A549 (cell line): ENCODE results near the gene INPP5B.

Experiments used
- BHLHE40 ChIP-seq: IDR thresholded peaks from 2 replicates; pipeline ENCODE4 v1.6.1; 2012; ENCODE audit warnings: low read depth, low read length, inconsistent platforms
- CHD4 ChIP-seq: fragments of 200-600 bp; sonication (generic); IDR thresholded peaks from 2 replicates; pipeline ENCODE4 v1.6.1; 2016; ENCODE audit warnings: antibody characterized with exemption, mild to moderate bottlenecking, borderline replicate concordance
- EHMT2 ChIP-seq: fragments of 200-600 bp; sonication (generic); IDR thresholded peaks from 2 replicates; pipeline ENCODE4 v1.6.1; 2016; ENCODE audit warnings: antibody characterized with exemption, low read depth, mild to moderate bottlenecking, moderate library complexity
- EP300 ChIP-seq, 2 experiments: fragments of >200 bp; sonication (Bioruptor Twin); formaldehyde crosslinking; IDR thresholded peaks; 2 replicates in 1 of 2; 3 replicates in 1 of 2; pipeline ENCODE4 v1.6.1; 2016 to 2017
- KDM1A ChIP-seq: fragments of 200-600 bp; sonication (generic); IDR thresholded peaks from 2 replicates; pipeline ENCODE4 v1.6.1; 2016; ENCODE audit warnings: low read depth, mild to moderate bottlenecking
- MYC ChIP-seq: IDR thresholded peaks from 2 replicates; pipeline ENCODE4 v1.6.1; 2012; ENCODE audit warnings: mild to moderate bottlenecking, inconsistent platforms, low read length, improper control_type of control experiment, borderline replicate concordance
- PHF8 ChIP-seq: fragments of 200-600 bp; sonication (generic); IDR thresholded peaks from 2 replicates; pipeline ENCODE4 v1.6.1; 2016; ENCODE audit warnings: low read depth, mild to moderate bottlenecking, antibody characterized with exemption, moderate library complexity, borderline replicate concordance
- POLR2A ChIP-seq: IDR thresholded peaks from 2 replicates; pipeline ENCODE4 v1.6.1; 2012; ENCODE audit warnings: mild to moderate bottlenecking, low read length
- RAD21 ChIP-seq, 2 experiments: fragments of >200 bp in 1 of 2; sonication (Bioruptor Twin) in 1 of 2; formaldehyde crosslinking in 1 of 2; IDR thresholded peaks in 1 of 2; conservative IDR thresholded peaks in 1 of 2; 2 replicates in 1 of 2; 3 replicates in 1 of 2; pipeline ENCODE4 v1.6.1; 2012 to 2018; ENCODE audit warnings: inconsistent platforms in 1 of 2
- RFX5 ChIP-seq: fragments of 450-650 bp; IDR thresholded peaks from 2 replicates; pipeline ENCODE4 v1.7.1; 2014; ENCODE audit warnings: antibody characterized with exemption, mild to moderate bottlenecking, moderate library complexity
- TF ChIP-seq, protein P1 (sequence below): fragments of >200 bp; sonication (Bioruptor Twin); formaldehyde crosslinking; IDR thresholded peaks from 3 replicates; pipeline ENCODE4 v1.5.1; 2016

DNA sequence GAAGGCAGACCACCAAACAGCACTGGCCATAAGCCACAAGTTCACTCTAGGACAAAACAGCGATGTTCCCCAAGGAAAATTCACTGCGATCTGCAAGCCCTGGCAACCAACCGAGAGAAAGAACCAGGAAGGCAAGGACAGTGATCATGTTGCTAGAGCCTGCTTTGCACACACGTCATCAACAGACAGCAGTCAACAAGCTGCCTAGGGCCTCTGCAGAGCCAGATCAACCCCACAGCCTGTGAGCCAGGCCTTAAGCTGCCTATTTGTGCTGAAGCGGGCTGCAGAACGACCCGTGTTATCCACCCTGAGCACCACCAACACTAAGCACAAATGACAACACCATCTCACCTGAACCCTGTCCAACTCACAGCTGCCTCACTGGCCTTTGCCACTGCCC is 132.6 kb downstream of the INPP5B start:
- TF ChIP-seq, protein P1, sequence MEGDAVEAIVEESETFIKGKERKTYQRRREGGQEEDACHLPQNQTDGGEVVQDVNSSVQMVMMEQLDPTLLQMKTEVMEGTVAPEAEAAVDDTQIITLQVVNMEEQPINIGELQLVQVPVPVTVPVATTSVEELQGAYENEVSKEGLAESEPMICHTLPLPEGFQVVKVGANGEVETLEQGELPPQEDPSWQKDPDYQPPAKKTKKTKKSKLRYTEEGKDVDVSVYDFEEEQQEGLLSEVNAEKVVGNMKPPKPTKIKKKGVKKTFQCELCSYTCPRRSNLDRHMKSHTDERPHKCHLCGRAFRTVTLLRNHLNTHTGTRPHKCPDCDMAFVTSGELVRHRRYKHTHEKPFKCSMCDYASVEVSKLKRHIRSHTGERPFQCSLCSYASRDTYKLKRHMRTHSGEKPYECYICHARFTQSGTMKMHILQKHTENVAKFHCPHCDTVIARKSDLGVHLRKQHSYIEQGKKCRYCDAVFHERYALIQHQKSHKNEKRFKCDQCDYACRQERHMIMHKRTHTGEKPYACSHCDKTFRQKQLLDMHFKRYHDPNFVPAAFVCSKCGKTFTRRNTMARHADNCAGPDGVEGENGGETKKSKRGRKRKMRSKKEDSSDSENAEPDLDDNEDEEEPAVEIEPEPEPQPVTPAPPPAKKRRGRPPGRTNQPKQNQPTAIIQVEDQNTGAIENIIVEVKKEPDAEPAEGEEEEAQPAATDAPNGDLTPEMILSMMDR, result no peak
- TF ChIP-seq RAD21 (conservative IDR thresholded peaks at IDR 0.05 in 1 of 2, IDR thresholded peaks at IDR 0.05 in 1 of 2) (no peak), MYC (no peak), CHD4 (no peak), PHF8 (no peak), KDM1A (no peak), POLR2A (no peak), EP300 (IDR thresholded peaks at IDR 0.05) (no peak), BHLHE40 (no peak), RFX5 (no peak), EHMT2 (no peak)
